Measurements from ENCODE around the gene ILRUN.
A peak's percentile ranks its signal among the peaks of the same experiment; 100 is the strongest.
"Not testable (repeated sequence)": the region's sequence is repeated elsewhere in the genome, so short reads cannot be mapped to it uniquely, and the experiment has no call there.

Gene ILRUN

GRCh38 chr6:34697904-34698559 is 1.5 kb upstream of the ILRUN start:
- DNase-seq (ENCODE audit: low read depth in 4 of 4, low spot score in 1 of 4): no peak

- DNase-seq (ENCODE audit: low read depth in 4 of 4, low spot score in 1 of 4): no peak
Observed at GRCh38 chr6:34697544-34697836, 923 bp upstream of the ILRUN start.

- DNase-seq (ENCODE audit: low read depth in 4 of 4, low spot score in 1 of 4): no peak
Observed at GRCh38 chr6:34696189-34696738, 303 bp downstream of the ILRUN start.

- DNase-seq (ENCODE audit: low read depth in 4 of 4, low spot score in 1 of 4): no peak
Observed at GRCh38 chr6:34695729-34696188, 808 bp downstream of the ILRUN start.

GRCh38 chr6:34692280-34692679 is 4.3 kb downstream of the ILRUN start:
- no peak for DNase-seq (ENCODE audit: low read depth in 4 of 4, low spot score in 1 of 4)

GRCh38 chr6:34689742-34690141 is 6.8 kb downstream of the ILRUN start:
- DNase-seq (ENCODE audit: low read depth in 4 of 4, low spot score in 1 of 4): no peak

- DNase-seq (ENCODE audit: low read depth in 4 of 4, low spot score in 1 of 4): no peak
Observed at GRCh38 chr6:34688956-34689355, 7.6 kb downstream of the ILRUN start.

- no peak for DNase-seq (ENCODE audit: low read depth in 4 of 4, low spot score in 1 of 4)
Observed at GRCh38 chr6:34684919-34685318, 11.6 kb downstream of the ILRUN start.

GRCh38 chr6:34684364-34684763 is 12.2 kb downstream of the ILRUN start:
- DNase-seq (ENCODE audit: low read depth in 4 of 4, low spot score in 1 of 4): no peak

GRCh38 chr6:34680802-34681515 is 15.6 kb downstream of the ILRUN start:
- no peak for DNase-seq (ENCODE audit: low read depth in 4 of 4, low spot score in 1 of 4)

- DNase-seq (ENCODE audit: low read depth in 4 of 4, low spot score in 1 of 4): not testable (repeated sequence)
Observed at GRCh38 chr6:34680313-34680712, 16.3 kb downstream of the ILRUN start.

- DNase-seq (ENCODE audit: low read depth in 4 of 4, low spot score in 1 of 4): no peak
Observed at GRCh38 chr6:34679552-34680253, 16.9 kb downstream of the ILRUN start.

GRCh38 chr6:34676140-34676539 is 20.4 kb downstream of the ILRUN start:
- no peak for DNase-seq (ENCODE audit: low read depth in 4 of 4, low spot score in 1 of 4)

GRCh38 chr6:34674930-34675329 is 21.6 kb downstream of the ILRUN start:
- DNase-seq (ENCODE audit: low read depth in 4 of 4, low spot score in 1 of 4): not testable (repeated sequence)

- no peak for DNase-seq (ENCODE audit: low read depth in 4 of 4, low spot score in 1 of 4)
Observed at GRCh38 chr6:34674268-34674639, 22.3 kb downstream of the ILRUN start.

- no peak for DNase-seq (ENCODE audit: low read depth in 4 of 4, low spot score in 1 of 4)
Observed at GRCh38 chr6:34673064-34673463, 23.5 kb downstream of the ILRUN start.

GRCh38 chr6:34672657-34673043 is 23.9 kb downstream of the ILRUN start:
- no peak for DNase-seq (ENCODE audit: low read depth in 4 of 4, low spot score in 1 of 4)

GRCh38 chr6:34671801-34672656 is 24.5 kb downstream of the ILRUN start:
- peak in 2 of 4 experiments; percentile 57 to 60 for DNase-seq (ENCODE audit: low read depth in 4 of 4, low spot score in 1 of 4)

- no peak for DNase-seq (ENCODE audit: low read depth in 4 of 4, low spot score in 1 of 4)
Observed at GRCh38 chr6:34671367-34671766, 25.2 kb downstream of the ILRUN start.

GRCh38 chr6:34668799-34669198 is 27.8 kb downstream of the ILRUN start:
- not testable (repeated sequence) for DNase-seq (ENCODE audit: low read depth in 4 of 4, low spot score in 1 of 4)
